Fibroblast of skin of right quadriceps (primary cell): ENCODE data around the gene NOP10.
"Not testable (repeated sequence)": the region's sequence is repeated elsewhere in the genome, so short reads cannot be mapped to it uniquely, and the experiment has no call there.

Source experiments
- DNase-seq: peaks from one replicate; pipeline ENCODE4 v3.0.0-alpha.2; 2013

NOP10 gene

GRCh38 chr15:34342737-34343575 is at the start of gene NOP10, which contains the start of gene NUTM1:
Gene NOP10 (minus strand): TSS chr15:34343136. CDS start chr15:34343073, 63 bp downstream.
Gene NUTM1 (plus strand): TSS chr15:34343315. CDS start chr15:34343697, 382 bp downstream.
- peak; percentile 90 for DNase-seq

- DNase-seq: not testable (repeated sequence)
Measured at GRCh38 chr15:34389594-34390086, 46.7 kb upstream of the NOP10 start.

DNA sequence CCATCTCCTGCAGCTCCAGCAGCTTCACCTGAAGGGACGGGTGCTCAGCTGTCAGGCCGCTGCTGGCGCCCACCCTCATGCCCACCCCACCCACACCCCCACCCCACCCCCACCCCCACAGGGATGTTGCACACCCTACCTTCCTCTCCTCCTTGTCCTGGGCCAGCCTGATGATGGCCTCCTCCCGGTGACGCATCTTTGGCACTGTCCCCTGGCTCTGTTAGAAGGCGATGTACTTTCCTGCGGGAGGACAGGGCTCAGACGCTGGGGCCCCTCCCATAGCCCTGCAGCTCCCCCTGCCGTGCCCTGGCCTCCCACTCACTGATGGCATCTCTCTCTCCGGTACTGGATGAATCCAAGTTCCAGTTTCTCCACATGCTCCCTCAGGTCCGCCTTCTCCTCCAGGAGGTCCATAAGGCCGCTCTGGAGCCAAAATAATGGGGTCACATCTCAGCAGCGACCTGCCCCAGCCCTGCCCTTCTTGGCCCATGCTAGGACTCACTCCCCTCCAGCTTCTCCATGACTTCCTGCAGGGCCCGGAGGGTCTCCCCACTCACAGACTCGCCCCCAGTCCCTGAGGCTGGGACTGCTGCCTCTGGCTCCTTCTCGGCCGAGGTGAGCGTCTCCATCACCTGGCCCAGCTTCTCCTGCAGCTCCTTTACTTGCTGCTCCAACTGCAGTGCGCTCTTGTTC is 39.0 kb upstream of the NOP10 start:
- DNase-seq: not testable (repeated sequence)

DNA sequence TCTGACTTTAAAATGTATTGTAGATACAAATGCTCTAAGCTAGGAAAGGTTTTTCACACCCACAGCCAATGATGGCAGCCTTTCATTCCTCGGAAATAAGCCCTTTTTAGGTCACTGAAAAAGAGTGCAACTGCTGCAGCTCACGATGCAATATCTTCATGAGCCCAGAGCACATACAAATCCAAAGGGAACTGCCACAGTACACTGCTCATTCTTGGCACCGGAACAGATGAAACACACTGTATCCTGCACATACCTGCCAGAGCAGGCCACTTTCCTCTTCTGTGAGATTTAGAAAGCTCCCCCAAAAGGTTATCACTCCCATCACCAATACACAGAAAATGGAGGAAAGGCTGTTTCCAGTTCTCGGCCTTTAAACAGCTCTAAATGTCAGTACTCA is 37.6 kb upstream of the NOP10 start:
- DNase-seq: not testable (repeated sequence)

DNA sequence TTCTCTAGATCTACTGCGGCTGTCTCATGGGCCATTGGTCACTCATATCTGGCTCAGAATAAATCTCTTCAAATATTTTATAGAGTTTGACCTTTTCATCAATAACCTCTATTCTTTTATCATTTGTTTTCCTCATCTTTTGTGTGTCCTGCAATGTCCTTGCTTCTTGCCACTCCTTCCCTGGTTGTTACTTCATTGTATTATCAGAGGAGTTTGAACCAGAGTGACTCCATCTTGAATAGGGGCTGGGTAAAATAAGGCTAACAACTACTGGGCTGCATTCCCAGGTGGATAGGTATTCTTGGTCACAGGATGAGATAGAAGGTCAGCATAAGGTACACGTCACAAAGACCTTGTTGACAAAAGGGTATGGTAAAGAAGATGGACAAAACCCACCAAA is 33.9 kb upstream of the NOP10 start:
- no peak for DNase-seq

- DNase-seq: not testable (repeated sequence)
Measured at GRCh38 chr15:34375541-34375940, 32.6 kb upstream of the NOP10 start.

DNA sequence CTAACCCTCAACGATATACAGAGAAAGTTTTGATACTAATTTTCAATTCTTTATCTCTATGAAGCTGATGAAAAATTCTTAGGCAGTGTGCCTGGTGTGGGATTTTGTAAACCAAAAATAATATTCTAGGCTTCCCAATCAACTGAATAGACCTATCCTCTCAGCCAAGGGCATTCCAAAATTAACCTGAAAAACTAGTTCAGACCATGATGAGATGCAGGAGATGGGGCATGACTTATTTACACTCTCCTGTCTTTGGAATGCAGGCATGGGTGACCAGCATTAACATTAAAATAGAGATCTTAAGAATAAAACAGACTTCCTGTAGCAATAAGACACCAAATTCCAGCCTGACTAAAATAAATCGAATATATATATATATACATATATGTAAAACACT is 31.9 kb upstream of the NOP10 start:
- no peak for DNase-seq

GRCh38 chr15:34373951-34374350 is 31.0 kb upstream of the NOP10 start:
- no peak for DNase-seq

DNA sequence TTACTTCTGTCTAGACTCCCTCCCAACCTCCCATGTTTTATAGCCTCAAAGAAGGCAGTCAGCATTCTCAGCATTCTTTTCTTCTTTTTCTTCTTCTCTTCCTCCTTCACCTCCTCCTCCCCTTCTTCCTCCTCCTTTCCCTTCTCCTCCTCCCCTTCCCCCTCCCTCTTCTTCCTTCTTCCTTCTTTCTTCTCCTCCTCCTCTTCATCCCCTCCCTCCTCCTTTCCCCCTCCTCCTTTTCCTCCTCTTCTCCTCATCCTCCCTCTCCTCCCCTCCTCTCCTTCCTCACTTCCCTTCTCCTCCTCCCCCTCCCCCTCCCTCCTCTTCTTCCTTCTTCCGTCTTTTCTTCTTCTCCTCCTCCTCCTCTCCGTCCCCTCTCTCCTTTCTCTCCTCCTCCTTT is 27.7 kb upstream of the NOP10 start:
- DNase-seq: no peak

GRCh38 chr15:34370129-34370528 is 27.2 kb upstream of the NOP10 start:
- DNase-seq: no peak

GRCh38 chr15:34367101-34368081 is 24.5 kb upstream of the NOP10 start, which contains the start of gene LPCAT4:
Gene LPCAT4 (minus strand): TSS chr15:34367196. CDS start chr15:34367100, 96 bp downstream.
- DNase-seq: peak; percentile 81

- DNase-seq: peak; percentile 67
Measured at GRCh38 chr15:34366271-34367065, 23.5 kb upstream of the NOP10 start.

DNA sequence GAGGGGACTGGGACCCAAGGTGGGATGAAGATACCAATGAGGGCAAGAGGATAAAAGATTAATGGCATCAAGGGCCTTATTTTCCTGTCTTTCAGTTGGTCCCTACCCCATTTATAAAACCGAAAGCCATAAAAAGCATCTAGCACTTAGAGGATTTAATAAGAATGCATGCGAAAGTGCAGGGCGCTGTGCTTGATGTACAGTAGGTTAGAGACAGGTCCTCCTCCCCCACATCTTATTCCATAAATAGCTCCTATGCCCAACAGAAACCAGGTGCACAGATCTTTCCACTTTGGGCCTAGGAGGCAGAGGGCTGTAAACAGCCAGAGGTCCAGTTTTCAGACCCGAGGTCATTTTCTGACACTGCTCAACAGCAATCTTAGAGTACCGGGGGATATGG is 22.9 kb upstream of the NOP10 start:
- no peak for DNase-seq

GRCh38 chr15:34365091-34365825 is 22.3 kb upstream of the NOP10 start:
- no peak for DNase-seq

DNA sequence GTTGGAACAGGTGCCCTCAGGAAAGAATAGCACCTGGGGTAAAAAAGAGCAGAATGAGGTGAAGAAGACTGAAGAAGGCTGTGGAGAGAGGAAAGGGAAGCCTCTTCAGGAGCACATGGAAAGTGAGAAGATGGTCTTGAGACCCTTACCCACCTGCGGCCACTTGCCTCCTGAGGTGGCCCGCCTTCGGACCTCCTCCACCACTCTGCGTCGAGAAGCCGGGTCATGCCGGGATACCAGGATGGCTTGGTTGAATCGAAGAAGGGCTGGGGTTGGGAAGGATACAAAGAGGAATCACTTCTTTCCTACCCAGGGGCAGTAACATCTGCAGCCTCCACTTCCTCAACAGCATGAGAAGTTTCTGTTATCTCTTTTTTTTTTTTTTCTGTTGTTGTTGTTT is 21.1 kb upstream of the NOP10 start:
- DNase-seq: no peak

GRCh38 chr15:34362047-34362773 is 19.3 kb upstream of the NOP10 start:
- no peak for DNase-seq

- DNase-seq: no peak
Measured at GRCh38 chr15:34361278-34361677, 18.3 kb upstream of the NOP10 start.

DNA sequence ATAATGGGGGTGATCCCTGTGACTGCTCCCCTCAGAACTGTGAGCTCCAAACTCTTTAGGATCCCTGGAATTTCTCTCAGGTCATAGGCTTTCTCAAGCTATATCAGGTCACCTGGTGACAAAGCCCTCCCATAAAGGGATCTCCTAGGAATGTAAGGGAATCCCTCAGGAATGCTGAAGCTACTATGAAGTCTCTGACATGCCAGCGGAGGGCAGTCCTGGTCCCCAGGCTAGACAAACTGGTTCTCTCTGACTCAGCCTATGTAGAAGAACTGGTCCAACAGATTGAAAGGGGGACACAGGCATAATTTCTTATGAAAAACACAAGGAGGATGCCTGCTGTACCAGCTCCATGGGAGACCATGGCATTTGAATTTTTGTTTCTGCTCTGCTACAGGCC is 17.4 kb upstream of the NOP10 start:
- no peak for DNase-seq

GRCh38 chr15:34359416-34359815 is 16.5 kb upstream of the NOP10 start:
- no peak for DNase-seq

GRCh38 chr15:34358948-34359347 is 16.0 kb upstream of the NOP10 start:
- no peak for DNase-seq
